Measurements from ENCODE around the gene AAR2.

AAR2 gene

DNA sequence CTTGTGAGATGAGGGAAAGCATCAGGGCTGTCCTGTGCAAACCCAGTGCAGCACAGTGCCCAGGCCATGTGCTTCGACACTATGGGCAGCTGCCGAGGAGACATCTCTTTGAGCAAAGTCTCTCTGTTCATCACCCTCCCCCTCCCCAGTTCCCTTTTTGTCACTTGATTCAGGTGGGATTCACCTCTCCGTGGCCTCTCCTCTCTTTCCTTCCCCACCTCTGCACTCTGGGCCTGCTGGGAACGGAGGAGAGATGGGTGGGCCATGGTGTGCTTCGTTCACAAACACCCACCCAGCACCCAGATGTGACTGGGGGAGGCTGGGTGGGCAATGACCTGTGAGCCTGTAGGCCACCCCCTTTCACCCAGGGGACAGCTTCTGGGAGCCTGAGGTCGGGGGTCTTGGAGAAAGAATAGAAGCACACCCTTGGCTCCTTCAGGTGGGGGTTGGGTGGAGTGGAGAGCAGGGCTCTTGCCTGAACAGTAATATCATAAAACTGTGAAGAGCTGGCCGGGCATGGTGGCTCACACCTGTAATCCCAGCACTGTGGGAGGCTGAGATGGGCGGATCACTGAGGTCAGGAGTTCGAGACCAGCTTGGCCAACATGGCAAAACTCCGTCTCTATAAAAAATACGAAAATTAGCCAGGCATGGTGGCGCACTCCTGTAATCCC lies 36.4 kb downstream of the AAR2 start:
- intact Hi-C loops (cut with micrococcal nuclease) = no loop called here

DNA sequence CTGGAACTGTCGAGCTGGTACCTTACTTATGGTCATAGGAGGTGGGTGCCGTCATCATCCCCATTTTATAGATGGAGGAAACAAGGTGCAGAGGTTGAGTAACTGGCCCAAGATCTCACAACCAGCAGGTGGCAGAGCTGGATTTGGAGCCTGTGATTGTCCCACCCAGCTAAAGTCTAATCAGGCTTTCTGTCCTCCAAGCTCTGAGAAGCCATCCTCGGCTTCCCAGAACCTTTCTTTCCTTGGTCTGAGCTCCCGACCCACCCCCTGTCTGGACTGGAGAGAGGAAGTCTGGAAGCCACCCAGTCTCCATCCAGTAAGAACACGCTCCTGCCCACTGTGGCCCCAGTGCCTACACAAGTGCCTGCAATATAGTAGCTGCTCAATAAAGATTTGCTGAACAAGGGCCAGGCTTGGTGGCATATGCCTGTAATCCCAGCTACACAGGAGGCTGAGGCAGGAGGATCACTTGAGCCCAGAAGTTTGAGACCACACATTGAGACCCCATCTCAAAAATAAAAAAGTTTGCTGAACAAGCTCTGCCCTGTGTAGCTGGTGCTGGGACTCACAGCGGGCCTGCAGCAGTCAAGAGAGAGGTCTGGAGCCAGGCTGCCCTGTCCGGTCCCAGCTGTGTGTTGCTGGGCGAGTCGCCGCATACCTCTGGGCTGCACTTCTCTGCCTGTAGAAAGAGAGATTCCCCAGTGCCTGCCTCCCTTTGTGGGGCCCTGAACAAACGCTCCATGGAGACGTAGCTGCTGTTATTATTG lies 37.3 kb downstream of the AAR2 start:
- Mint-ChIP-seq H3K4me1 (ENCODE audit: low read depth) (no peaks in the 10 kb centered on the region), H3K9me3 (no peaks in the 10 kb centered on the region), H3K36me3 (ENCODE audit: low read depth) (no peaks in the 10 kb centered on the region), H3K4me3 (no peak overlapping the region), H3K27me3 (peaks cover 9% of the 10 kb centered on the region), H3K27ac (no peak overlapping the region)
- intact Hi-C loops (cut with micrococcal nuclease) = no loop called here

More for the DNA sequence above, 36.4 kb downstream of the AAR2 start:
- no peaks in the 10 kb centered on the region for H3K36me3 Mint-ChIP-seq (ENCODE audit: low read depth)
- no peak overlapping the region for H3K27ac Mint-ChIP-seq
- no peaks in the 10 kb centered on the region for H3K9me3 Mint-ChIP-seq
- H3K4me3 Mint-ChIP-seq = no peak overlapping the region
- no peaks in the 10 kb centered on the region for H3K4me1 Mint-ChIP-seq (ENCODE audit: low read depth)
- H3K27me3 Mint-ChIP-seq = peaks cover 7% of the 10 kb centered on the region

DNA sequence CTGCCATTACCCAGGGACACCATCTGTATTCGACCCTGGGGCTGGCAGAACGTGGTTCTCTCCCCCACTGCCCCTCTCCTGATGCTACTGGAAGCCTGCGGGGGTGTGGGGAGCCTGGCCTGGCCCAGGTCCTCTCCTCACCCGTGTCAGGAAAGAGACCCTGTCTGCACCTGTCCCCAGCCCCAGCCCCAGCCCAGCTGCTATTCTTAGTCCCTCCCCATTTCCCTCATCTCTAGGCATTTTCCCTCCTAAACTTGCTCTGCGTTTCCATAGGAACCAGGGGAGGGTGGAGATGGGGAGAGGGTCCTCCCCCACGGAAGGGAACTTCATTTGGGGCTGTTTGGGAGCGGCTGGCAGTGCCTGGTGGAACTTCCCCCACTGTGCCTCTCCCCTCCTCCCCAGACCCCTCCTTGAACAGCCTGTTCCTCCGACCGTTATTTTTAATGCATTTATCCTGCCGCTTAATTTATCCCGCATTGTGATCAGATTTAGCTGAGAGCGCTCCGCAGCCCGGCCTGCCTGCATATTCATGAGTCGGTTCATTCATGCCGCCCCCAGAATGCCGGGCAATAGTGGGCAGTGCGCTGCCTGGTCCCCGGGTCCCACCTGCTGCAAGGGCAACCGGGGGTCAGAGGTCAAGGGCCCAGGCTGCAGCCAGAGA lies 38.0 kb downstream of the AAR2 start:
- intact Hi-C loops (cut with micrococcal nuclease) = no loop called here
- Mint-ChIP-seq H3K27ac (no peak overlapping the region), H3K36me3 (ENCODE audit: low read depth) (no peaks in the 10 kb centered on the region), H3K9me3 (no peaks in the 10 kb centered on the region), H3K4me1 (ENCODE audit: low read depth) (no peaks in the 10 kb centered on the region), H3K4me3 (no peak overlapping the region), H3K27me3 (peaks cover 9% of the 10 kb centered on the region)

DNA sequence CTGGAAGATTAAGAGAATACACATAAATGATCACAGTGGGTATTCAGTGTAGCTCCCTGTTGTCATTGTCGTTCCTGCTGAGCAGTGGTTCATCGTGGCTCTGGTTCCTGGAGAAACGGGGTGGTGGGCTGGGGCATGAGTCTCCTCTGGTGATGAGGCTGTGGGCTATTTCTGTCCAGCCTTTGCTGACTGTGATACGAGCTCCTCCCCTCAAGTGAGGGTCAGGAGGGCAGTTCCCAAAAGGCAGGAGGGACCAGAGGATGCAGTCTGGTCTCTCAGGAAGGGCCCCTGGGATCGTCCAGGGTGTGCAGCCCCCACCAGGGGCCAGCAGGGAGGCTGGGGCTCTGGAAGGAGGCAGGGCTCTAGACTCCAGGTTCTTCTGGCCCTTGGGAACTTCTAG lies 38.7 kb downstream of the AAR2 start:
- Mint-ChIP-seq H3K9me3 (no peaks in the 10 kb centered on the region), H3K4me3 (no peak overlapping the region), H3K27ac (no peak overlapping the region), H3K27me3 (peaks cover 9% of the 10 kb centered on the region), H3K36me3 (ENCODE audit: low read depth) (no peaks in the 10 kb centered on the region), H3K4me1 (ENCODE audit: low read depth) (no peaks in the 10 kb centered on the region)
- intact Hi-C loops (cut with micrococcal nuclease) = no loop called here

DNA sequence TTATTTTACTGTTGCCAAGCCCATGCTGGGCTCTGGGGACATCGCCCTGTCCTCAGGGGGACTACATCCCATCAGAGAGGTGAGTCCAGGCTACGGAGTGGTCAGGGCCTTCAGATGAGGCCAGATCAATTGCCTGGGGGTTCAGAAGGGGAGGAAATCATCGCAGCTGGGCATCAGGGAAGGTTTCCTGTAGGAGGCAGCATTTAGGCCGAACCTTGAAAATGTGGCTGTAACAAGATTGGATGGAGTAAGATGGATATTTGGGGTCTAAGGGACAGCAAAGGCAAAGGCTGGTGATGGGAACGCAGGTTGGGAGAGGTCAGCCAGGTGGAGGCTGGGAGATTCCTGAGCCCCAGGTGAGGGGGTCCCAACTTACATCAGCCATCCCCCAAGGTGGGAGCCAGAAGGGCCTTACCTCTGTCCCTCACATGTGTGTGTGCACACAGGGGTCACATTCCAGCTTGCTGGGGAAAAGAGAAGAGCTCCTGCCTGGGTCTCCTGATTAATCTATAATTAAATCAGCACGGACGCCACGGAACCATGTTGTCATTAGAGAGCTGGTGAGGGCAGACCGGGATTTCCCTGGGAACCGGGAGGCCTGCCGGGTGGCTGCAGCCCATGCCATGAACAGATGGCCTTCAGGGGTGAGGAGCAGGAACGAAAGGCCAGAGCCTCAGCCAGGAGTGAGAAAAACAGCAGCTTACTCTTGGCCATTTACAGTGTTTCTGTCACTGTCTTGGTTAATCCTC lies 39.3 kb downstream of the AAR2 start:
- intact Hi-C loops (cut with micrococcal nuclease) = no loop called here
- Mint-ChIP-seq H3K27ac (no peak overlapping the region), H3K27me3 (peaks cover 9% of the 10 kb centered on the region), H3K4me1 (ENCODE audit: low read depth) (no peaks in the 10 kb centered on the region), H3K9me3 (no peaks in the 10 kb centered on the region), H3K4me3 (no peak overlapping the region), H3K36me3 (ENCODE audit: low read depth) (no peaks in the 10 kb centered on the region)

DNA sequence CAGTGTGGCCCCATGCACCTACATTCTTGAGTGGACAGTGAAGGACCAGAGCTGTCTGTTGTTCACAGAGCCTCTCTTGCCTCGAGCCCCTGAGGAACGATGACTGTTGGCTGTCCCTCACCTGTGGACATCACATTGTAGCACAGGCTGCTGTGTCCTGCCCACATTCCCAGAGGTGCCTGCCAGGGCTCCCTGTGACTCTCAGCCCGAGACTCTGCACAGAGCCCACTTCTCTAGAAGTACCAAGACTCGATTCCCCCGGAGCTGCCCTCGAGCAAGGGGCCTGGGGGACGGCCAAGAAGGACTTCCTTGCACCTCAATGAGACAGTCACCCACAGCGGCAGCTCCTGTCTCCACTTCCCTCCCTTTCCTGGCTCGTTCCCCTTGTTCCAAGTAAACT lies 41.3 kb downstream of the AAR2 start:
- Mint-ChIP-seq H3K27me3 (peaks cover 18% of the 10 kb centered on the region), H3K9me3 (no peaks in the 10 kb centered on the region), H3K27ac (no peak overlapping the region), H3K4me1 (ENCODE audit: low read depth) (no peaks in the 10 kb centered on the region), H3K36me3 (ENCODE audit: low read depth) (no peaks in the 10 kb centered on the region), H3K4me3 (no peak overlapping the region)
- intact Hi-C loops (cut with micrococcal nuclease) = no loop called here

DNA sequence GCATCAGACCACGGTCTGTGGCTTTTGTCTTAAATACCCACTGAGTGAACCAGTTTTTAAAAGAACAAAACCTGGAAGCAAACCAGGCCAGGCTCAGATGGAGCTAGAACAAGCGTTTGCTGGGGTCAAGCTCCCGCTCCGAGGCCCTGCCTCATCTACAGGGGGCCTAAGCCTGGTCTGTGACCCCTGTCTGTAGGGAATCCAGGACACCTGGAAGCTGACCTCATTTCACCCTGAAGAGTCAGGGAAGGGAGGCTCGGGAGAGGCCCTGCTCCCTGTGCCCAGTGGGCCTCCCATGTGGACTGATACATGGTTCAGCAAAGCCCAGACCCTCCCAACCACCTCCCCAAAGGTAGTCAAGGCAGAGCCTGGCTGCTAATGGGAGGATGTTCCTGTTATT lies 43.1 kb downstream of the AAR2 start:
- no peaks in the 10 kb centered on the region for H3K4me1 Mint-ChIP-seq (ENCODE audit: low read depth)
- no peaks in the 10 kb centered on the region for H3K9me3 Mint-ChIP-seq
- intact Hi-C loops (cut with micrococcal nuclease) = no loop called here
- H3K4me3 Mint-ChIP-seq = no peak overlapping the region
- no peaks in the 10 kb centered on the region for H3K36me3 Mint-ChIP-seq (ENCODE audit: low read depth)
- no peak overlapping the region for H3K27ac Mint-ChIP-seq
- peaks cover 19% of the 10 kb centered on the region for H3K27me3 Mint-ChIP-seq

DNA sequence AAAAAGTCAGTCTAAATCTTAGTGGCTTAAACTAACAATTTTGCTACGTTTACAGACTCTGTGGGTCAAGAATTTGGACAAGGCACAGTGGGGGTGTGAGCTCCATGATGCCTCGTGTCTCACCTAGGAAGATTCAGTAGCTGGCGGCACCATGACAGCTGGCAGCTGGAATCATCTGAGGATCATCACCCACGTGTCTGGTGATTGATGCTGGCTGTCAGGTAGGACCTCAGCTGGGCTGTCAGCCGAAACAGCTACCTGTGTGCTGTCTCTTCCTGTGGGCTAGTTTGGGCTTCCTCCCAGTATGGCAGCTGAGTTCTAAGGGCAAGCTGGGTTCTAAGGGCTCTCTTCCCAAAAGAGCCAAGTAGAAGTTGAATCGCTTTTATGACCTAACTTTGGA lies 43.5 kb downstream of the AAR2 start:
- no peak overlapping the region for H3K27ac Mint-ChIP-seq
- H3K27me3 Mint-ChIP-seq = peaks cover 17% of the 10 kb centered on the region
- H3K9me3 Mint-ChIP-seq = no peaks in the 10 kb centered on the region
- H3K4me1 Mint-ChIP-seq (ENCODE audit: low read depth) = no peaks in the 10 kb centered on the region
- no peak overlapping the region for H3K4me3 Mint-ChIP-seq
- intact Hi-C loops (cut with micrococcal nuclease) = no loop called here
- no peaks in the 10 kb centered on the region for H3K36me3 Mint-ChIP-seq (ENCODE audit: low read depth)

DNA sequence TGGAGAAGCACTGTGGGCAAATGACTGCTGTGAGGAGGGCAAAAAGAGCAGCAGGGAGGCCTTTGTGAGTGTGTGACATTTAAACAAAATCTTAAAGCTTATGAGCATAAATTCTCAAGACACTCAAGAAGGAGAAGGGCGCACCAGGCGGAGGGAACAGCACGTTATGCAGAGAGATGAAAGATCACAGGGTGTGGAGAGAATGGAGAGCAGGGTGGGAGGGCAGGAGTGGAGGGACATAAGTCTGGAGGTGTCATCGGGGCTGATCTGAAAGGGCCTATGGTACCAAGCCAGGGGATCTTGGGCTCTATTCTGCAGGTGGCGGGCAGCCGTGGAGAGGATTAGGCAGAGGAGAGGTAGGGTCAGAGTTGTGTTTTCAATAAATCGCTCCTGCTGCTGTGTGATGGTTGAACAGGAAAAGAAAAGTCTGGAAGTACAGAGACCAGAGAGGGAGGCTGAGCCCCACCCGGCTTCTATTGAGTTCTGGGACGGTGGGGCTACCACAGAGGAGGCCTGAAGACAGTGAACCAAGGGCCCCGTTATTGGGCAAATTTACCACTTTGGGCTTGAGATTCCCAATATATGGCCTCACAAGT lies 45.6 kb downstream of the AAR2 start:
- H3K27ac Mint-ChIP-seq = no peak overlapping the region
- intact Hi-C loops (cut with micrococcal nuclease) = no loop called here
- H3K4me1 Mint-ChIP-seq (ENCODE audit: low read depth) = no peaks in the 10 kb centered on the region
- H3K27me3 Mint-ChIP-seq = peaks cover 21% of the 10 kb centered on the region
- H3K9me3 Mint-ChIP-seq = no peaks in the 10 kb centered on the region
- no peaks in the 10 kb centered on the region for H3K36me3 Mint-ChIP-seq (ENCODE audit: low read depth)
- no peak overlapping the region for H3K4me3 Mint-ChIP-seq

DNA sequence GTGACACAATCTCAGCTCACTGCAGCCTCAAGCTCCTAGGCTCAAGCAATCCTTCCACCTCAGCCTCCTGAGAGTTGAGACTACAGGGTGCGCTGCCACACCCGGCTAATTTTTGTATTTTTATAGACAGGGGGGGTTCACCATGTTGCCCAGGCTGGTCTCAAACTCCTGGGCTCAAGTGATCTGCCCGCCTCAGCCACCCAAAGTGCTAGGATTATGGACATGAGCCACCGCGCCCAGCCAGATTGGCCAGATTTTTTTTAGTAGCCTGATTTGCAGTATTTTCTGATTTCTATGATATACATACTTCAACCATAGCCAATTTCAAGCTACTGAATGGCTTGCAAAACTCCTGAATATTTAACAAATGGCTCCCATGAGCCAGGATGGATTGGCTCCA lies 48.5 kb downstream of the AAR2 start:
- no peaks in the 10 kb centered on the region for H3K36me3 Mint-ChIP-seq (ENCODE audit: low read depth)
- no peaks in the 10 kb centered on the region for H3K4me1 Mint-ChIP-seq (ENCODE audit: low read depth)
- peaks cover 24% of the 10 kb centered on the region for H3K27me3 Mint-ChIP-seq
- intact Hi-C loops (cut with micrococcal nuclease) = no loop called here
- H3K9me3 Mint-ChIP-seq = no peaks in the 10 kb centered on the region
- H3K4me3 Mint-ChIP-seq = no peak overlapping the region
- H3K27ac Mint-ChIP-seq = no peak overlapping the region

DNA sequence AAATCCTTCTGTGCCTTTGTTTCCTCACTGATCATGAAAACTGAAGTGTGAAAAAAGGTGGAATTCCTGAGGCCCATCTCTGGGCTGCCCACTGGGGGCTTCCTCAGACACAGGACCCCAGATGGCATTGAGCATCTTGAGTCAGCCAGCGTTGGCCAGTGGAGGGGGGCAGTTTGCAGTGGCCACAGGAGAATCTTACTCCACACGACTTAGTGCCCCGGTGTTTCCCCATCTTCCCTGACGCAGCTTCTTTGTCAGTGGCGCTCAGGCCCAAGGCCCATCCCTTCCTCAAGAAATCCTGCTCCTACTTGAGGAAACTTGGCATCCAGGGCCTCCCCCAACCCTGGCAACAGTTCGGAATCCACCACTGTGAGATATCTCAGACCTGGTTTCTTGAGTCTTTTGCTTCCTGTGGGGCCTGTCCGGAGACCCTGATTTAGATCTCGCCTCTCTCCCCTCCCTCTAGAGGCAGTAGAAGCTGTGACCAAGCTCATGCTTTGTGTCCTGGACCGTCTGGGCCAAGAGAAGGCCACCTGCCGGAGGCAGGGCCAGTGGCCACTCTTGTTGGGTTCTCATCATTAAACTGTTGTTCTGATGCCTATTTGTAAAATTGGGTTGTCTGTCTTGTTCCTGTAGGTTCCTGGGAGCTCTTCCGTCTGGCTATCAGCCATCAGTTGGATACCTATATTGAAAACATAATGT lies 49.6 kb downstream of the AAR2 start:
- Mint-ChIP-seq H3K36me3 (ENCODE audit: low read depth) (no peaks in the 10 kb centered on the region), H3K9me3 (no peaks in the 10 kb centered on the region), H3K4me1 (ENCODE audit: low read depth) (no peaks in the 10 kb centered on the region), H3K4me3 (no peak overlapping the region), H3K27ac (no peak overlapping the region), H3K27me3 (peaks cover 24% of the 10 kb centered on the region)
- intact Hi-C loops (cut with micrococcal nuclease) = no loop called here

DNA sequence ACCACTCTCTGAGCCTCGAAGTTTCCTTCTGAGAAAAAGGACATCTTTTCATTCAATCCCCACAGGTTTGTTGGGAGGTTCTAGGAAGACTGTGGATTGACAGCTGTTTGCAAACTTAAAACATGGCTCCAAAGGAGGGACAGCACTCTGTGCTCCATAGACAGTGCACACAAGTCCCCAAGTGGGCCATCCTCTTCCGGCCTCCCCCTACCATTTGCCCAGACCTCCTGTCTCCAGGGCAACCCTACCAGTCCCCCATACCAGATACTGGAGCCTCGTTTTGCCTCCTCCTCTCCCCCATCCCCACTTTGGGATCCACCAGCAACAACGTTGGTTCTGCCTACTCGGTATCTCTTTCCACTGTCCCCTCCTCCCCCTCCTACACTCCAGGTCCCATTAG lies 61.4 kb downstream of the AAR2 start:
- Mint-ChIP-seq H3K4me1 (ENCODE audit: low read depth) (no peaks in the 10 kb centered on the region), H3K4me3 (no peak overlapping the region), H3K27me3 (peaks cover 44% of the 10 kb centered on the region), H3K36me3 (ENCODE audit: low read depth) (no peaks in the 10 kb centered on the region), H3K9me3 (no peaks in the 10 kb centered on the region), H3K27ac (no peak overlapping the region)
- intact Hi-C loops (cut with micrococcal nuclease) = no loop called here

DNA sequence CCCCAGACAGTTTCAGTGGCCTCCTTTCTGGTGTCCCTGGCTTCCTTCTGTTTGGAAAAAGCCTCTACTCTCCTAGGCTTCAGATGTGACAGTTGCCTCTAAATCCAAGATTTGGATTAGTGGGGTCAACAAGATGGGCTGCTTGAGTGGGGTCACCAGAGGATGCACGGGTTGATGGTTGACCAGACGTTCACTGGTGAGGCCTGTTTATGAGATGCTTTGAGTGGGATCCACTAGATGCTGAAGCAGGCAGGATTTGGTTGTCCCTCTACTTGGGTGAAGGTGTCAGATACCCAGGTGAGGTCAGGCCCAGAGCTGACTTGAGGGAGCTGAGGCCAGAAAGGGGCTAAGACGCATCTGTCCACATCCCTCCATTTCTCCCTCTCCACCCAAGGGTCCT lies 61.8 kb downstream of the AAR2 start:
- H3K27ac Mint-ChIP-seq = no peak overlapping the region
- peaks cover 3% of the 10 kb centered on the region for H3K4me1 Mint-ChIP-seq (ENCODE audit: low read depth)
- intact Hi-C loops (cut with micrococcal nuclease) = no loop called here
- no peak overlapping the region for H3K4me3 Mint-ChIP-seq
- H3K9me3 Mint-ChIP-seq = no peaks in the 10 kb centered on the region
- H3K36me3 Mint-ChIP-seq (ENCODE audit: low read depth) = no peaks in the 10 kb centered on the region
- H3K27me3 Mint-ChIP-seq = peaks cover 48% of the 10 kb centered on the region

All from dendritic cell treated with granulocyte-macrophage colony-stimulating factor and Interleukin-4, amounts not matched to agents 40 ng/mL and 50 ng/mL, for 4 days (primary cell).